GM19193 (cell line): Measurements from ENCODE around the gene SRSF2.

Source experiments
- POLR2A ChIP-seq: IDR thresholded peaks from 4 replicates; pipeline ENCODE4 v1.6.1; 2011; ENCODE audit not compliant: insufficient read depth, insufficient read length; ENCODE audit errors: extremely low read depth

Gene SRSF2

GRCh38 chr17:76710863-76711611 lies 26.1 kb downstream of the SRSF2 start, which contains the start of gene MXRA7:
Gene MXRA7, minus strand, starts transcription at chr17:76710965. Its CDS starts 19 bp downstream, at chr17:76710946.
- no peak for TF ChIP-seq POLR2A

- no peak for TF ChIP-seq POLR2A
These were observed 27.8 kb downstream of the SRSF2 start for GRCh38 chr17:76709077-76709950.

GRCh38 chr17:76707985-76708807 lies 28.9 kb downstream of the SRSF2 start:
- no peak for TF ChIP-seq POLR2A

- TF ChIP-seq POLR2A: no peak
These were observed 30.3 kb downstream of the SRSF2 start for GRCh38 chr17:76706817-76707216.

- TF ChIP-seq POLR2A: no peak
These were observed 32.3 kb downstream of the SRSF2 start for GRCh38 chr17:76704805-76705204.

- TF ChIP-seq POLR2A: no peak
These were observed 34.0 kb downstream of the SRSF2 start for GRCh38 chr17:76702941-76703637.

- no peak for TF ChIP-seq POLR2A
These were observed 35.1 kb downstream of the SRSF2 start for GRCh38 chr17:76702076-76702475.

- TF ChIP-seq POLR2A: no peak
These were observed 35.6 kb downstream of the SRSF2 start for GRCh38 chr17:76701471-76701967.

GRCh38 chr17:76700617-76701470 lies 36.3 kb downstream of the SRSF2 start:
- no peak for TF ChIP-seq POLR2A

GRCh38 chr17:76700270-76700616 lies 36.9 kb downstream of the SRSF2 start:
- TF ChIP-seq POLR2A: no peak

GRCh38 chr17:76697702-76698465 lies 39.2 kb downstream of the SRSF2 start:
- TF ChIP-seq POLR2A: no peak
